Stimulated activated CD4-positive, alpha-beta T cell treated with anti-CD3 and anti-CD28 coated beads, TNF-alpha, amount 100 ng/mL, for 1 hour (primary cell): Measurements from ENCODE around the gene CREBBP.
A peak's percentile ranks its signal among the peaks of the same experiment; 100 is the strongest.

ENCODE experiments used
- DNase-seq, 3 donors: peaks; one replicate each; pipeline ENCODE4 v3.0.0-alpha.2; 2020; ENCODE audit warnings: low read depth in 3 of 3, low spot score in 1 of 3

The CREBBP gene

GRCh38 chr16:3736116-3736515, 144.4 kb downstream of the CREBBP start:
- no peak for DNase-seq

GRCh38 chr16:3735541-3735940, 145.0 kb downstream of the CREBBP start:
- DNase-seq = no peak

- no peak for DNase-seq
These were observed 145.7 kb downstream of the CREBBP start for GRCh38 chr16:3734758-3735221.

GRCh38 chr16:3734084-3734757, 146.3 kb downstream of the CREBBP start:
- DNase-seq = no peak

GRCh38 chr16:3732171-3732570, 148.3 kb downstream of the CREBBP start:
- DNase-seq = no peak

GRCh38 chr16:3731126-3731935, 149.2 kb downstream of the CREBBP start:
- no peak for DNase-seq

- DNase-seq = no peak
These were observed 150.1 kb downstream of the CREBBP start for GRCh38 chr16:3730161-3731125.

- DNase-seq = no peak
These were observed 151.1 kb downstream of the CREBBP start for GRCh38 chr16:3729161-3730112.

- DNase-seq = no peak
These were observed 151.9 kb downstream of the CREBBP start for GRCh38 chr16:3728424-3729160.

- no peak for DNase-seq
These were observed 152.6 kb downstream of the CREBBP start for GRCh38 chr16:3727806-3728381.

GRCh38 chr16:3726021-3726687, 154.4 kb downstream of the CREBBP start:
- no peak for DNase-seq

- DNase-seq = no peak
These were observed 155.2 kb downstream of the CREBBP start for GRCh38 chr16:3725276-3725675.

GRCh38 chr16:3722508-3722907, 158.0 kb downstream of the CREBBP start:
- DNase-seq = no peak

- no peak for DNase-seq
These were observed 160.1 kb downstream of the CREBBP start for GRCh38 chr16:3720418-3720817.

GRCh38 chr16:3718628-3719027, 161.9 kb downstream of the CREBBP start:
- no peak for DNase-seq

- no peak for DNase-seq
These were observed 162.5 kb downstream of the CREBBP start for GRCh38 chr16:3718019-3718391.

- peak; percentile 76 to 96 (median 89) for DNase-seq
These were observed 163.1 kb downstream of the CREBBP start, which contains the start of gene TRAP1 for GRCh38 chr16:3717235-3718018. Gene TRAP1, minus strand, starts transcription at chr16:3717524. Its CDS starts 16 bp downstream, at chr16:3717508.

- DNase-seq = peak in 1 of 3 donors; percentile 21
These were observed 163.7 kb downstream of the CREBBP start for GRCh38 chr16:3716831-3717234.
